Measurements from ENCODE around the gene SNX18. TPM values are rescaled to one million over a fixed set of nuclear protein-coding genes. Genes with fewer than 3 reads are reported as not detected.

Gene SNX18
- polyA plus RNA-seq, 1 of the 3 experiments (the other 2 are of a cell fraction) = 4.6 TPM

DNA sequence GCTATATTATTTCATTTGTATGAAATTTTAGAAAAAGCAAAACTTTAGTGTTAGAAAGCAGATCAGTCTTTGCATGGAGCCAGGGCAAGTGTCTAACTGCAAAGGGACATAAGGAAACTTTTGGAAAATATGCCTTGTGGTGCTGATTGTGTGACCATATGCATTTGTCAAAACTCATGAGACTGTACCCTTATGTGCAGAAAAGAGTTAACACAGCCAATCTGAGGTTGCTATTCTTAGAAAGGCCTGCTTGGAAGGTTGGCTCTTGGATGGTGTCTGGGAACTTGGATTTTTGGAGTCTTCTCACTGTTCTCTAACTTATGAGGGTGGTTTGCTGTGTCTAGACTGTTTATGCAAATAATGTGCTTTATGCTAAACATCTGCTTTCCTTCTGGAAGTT lies 76.6 kb downstream of the SNX18 start:
- Histone ChIP-seq H3K4me3 (ENCODE audit: low read depth in 2 of 2, low read length in 1 of 2) (no peak overlapping the region), H2AFZ (ENCODE audit: low read depth) (no peak overlapping the region)
- CTCF ChIA-PET = no interaction called here

DNA sequence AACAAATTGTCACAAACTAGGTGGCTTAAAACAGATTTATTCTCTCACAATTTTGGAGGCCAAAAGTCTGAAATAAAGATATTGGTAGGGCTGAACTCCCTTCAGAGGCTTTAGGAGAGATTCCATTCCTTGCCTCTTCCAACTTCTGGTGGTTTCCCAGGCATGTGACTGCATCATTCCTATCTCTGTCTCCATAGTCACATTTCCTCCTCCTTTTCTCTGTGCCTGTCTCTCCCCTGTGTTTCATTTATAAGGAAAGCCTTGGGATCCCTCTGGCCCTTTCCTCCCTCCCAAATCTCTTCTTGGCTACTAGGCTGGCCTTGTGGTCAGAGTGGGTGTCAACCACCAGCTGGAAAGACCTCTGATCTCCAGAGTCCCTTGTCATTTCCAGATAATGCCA lies 78.2 kb downstream of the SNX18 start:
- no peaks in the 10 kb centered on the region for H3F3A ChIP-seq (replicated peaks; ENCODE audit: insufficient read depth)
- H3K27ac ChIP-seq (ENCODE audit: low read depth in 2 of 2, low read length in 1 of 2) = no peak overlapping the region
- no peak for DNase-seq
- H3K9ac ChIP-seq = no peak overlapping the region
- POLR2A ChIA-PET = no interaction called here
- no peak overlapping the region for H3K4me2 ChIP-seq
- no peaks in the 10 kb centered on the region for H3K9me3 ChIP-seq
- TF ChIP-seq, protein P1, sequence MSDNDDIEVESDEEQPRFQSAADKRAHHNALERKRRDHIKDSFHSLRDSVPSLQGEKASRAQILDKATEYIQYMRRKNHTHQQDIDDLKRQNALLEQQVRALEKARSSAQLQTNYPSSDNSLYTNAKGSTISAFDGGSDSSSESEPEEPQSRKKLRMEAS (IDR thresholded peaks at IDR 0.05; ENCODE audit: low read depth) = no peak
- TF ChIP-seq MXI1 (IDR thresholded peaks at IDR 0.05; ENCODE audit: low read depth, low read length) (no peak), RFX5 (IDR thresholded peaks at IDR 0.05; ENCODE audit: low read length) (no peak), GABPA (IDR thresholded peaks at IDR 0.05; ENCODE audit: low read depth) (no peak), FOSL2 (IDR thresholded peaks at IDR 0.05; ENCODE audit: borderline replicate concordance, low read depth) (no peak), TCF12 (IDR thresholded peaks at IDR 0.05) (no peak), EZH2phosphoT487 (IDR thresholded peaks at IDR 0.05; ENCODE audit: borderline replicate concordance, low read depth) (no peak), GATA2 (CRISPR knock-in tag; IDR thresholded peaks at IDR 0.05) (no peak), POLR2AphosphoS5 (IDR thresholded peaks at IDR 0.05; ENCODE audit: low read depth, low read length) (no peak), ZBTB33 (IDR thresholded peaks at IDR 0.05; ENCODE audit: borderline replicate concordance, low read depth) (no peak), FOXJ3 (CRISPR knock-in tag; IDR thresholded peaks at IDR 0.05) (no peak), JUND (IDR thresholded peaks at IDR 0.05) (no peak)
- TF ChIP-seq, protein P2, sequence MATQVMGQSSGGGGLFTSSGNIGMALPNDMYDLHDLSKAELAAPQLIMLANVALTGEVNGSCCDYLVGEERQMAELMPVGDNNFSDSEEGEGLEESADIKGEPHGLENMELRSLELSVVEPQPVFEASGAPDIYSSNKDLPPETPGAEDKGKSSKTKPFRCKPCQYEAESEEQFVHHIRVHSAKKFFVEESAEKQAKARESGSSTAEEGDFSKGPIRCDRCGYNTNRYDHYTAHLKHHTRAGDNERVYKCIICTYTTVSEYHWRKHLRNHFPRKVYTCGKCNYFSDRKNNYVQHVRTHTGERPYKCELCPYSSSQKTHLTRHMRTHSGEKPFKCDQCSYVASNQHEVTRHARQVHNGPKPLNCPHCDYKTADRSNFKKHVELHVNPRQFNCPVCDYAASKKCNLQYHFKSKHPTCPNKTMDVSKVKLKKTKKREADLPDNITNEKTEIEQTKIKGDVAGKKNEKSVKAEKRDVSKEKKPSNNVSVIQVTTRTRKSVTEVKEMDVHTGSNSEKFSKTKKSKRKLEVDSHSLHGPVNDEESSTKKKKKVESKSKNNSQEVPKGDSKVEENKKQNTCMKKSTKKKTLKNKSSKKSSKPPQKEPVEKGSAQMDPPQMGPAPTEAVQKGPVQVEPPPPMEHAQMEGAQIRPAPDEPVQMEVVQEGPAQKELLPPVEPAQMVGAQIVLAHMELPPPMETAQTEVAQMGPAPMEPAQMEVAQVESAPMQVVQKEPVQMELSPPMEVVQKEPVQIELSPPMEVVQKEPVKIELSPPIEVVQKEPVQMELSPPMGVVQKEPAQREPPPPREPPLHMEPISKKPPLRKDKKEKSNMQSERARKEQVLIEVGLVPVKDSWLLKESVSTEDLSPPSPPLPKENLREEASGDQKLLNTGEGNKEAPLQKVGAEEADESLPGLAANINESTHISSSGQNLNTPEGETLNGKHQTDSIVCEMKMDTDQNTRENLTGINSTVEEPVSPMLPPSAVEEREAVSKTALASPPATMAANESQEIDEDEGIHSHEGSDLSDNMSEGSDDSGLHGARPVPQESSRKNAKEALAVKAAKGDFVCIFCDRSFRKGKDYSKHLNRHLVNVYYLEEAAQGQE (IDR thresholded peaks at IDR 0.05; ENCODE audit: low read depth, low read length) = no peak
- H2AFZ ChIP-seq (ENCODE audit: low read depth) = no peak overlapping the region
- CTCF ChIA-PET = interaction anchor here (1.2 kb wide), 1 partner anchor 249 kb away, joined by 4 read pairs; no protein-coding TSS in a partner anchor
- no peaks in the 10 kb centered on the region for H3K4me1 ChIP-seq (ENCODE audit: control insufficient read depth in 1 of 2, insufficient read depth in 2 of 2, low read depth in 1 of 2, low read length in 1 of 2)
- H3K9me2 ChIP-seq = no peaks in the 10 kb centered on the region
- no peaks in the 10 kb centered on the region for H3K27me3 ChIP-seq (ENCODE audit: insufficient read depth)
- no peaks in the 10 kb centered on the region for H3K79me2 ChIP-seq (ENCODE audit: insufficient read depth)
- no peak overlapping the region for H3K4me3 ChIP-seq (ENCODE audit: low read depth in 2 of 2, low read length in 1 of 2)
- H4K20me1 ChIP-seq (ENCODE audit: insufficient read depth) = no peaks in the 10 kb centered on the region
- no peaks in the 10 kb centered on the region for H3K36me3 ChIP-seq (replicated peaks in 1 of 2; ENCODE audit: control insufficient read depth in 1 of 2, insufficient read depth in 2 of 2, low read length in 1 of 2)

More for the DNA sequence above, 76.6 kb downstream of the SNX18 start:
- Histone ChIP-seq H3F3A (replicated peaks; ENCODE audit: insufficient read depth) (no peaks in the 10 kb centered on the region), H3K9me2 (no peaks in the 10 kb centered on the region), H3K9me3 (no peaks in the 10 kb centered on the region), H3K4me1 (ENCODE audit: control insufficient read depth in 1 of 2, insufficient read depth in 2 of 2, low read depth in 1 of 2, low read length in 1 of 2) (no peaks in the 10 kb centered on the region), H3K9ac (no peak overlapping the region), H3K27me3 (ENCODE audit: insufficient read depth) (no peaks in the 10 kb centered on the region), H3K4me2 (no peak overlapping the region), H4K20me1 (ENCODE audit: insufficient read depth) (no peaks in the 10 kb centered on the region), H3K79me2 (ENCODE audit: insufficient read depth) (no peaks in the 10 kb centered on the region), H3K27ac (ENCODE audit: low read depth in 2 of 2, low read length in 1 of 2) (no peak overlapping the region), H3K36me3 (replicated peaks in 1 of 2; ENCODE audit: control insufficient read depth in 1 of 2, insufficient read depth in 2 of 2, low read length in 1 of 2) (no peaks in the 10 kb centered on the region)
- TF ChIP-seq, protein P3, sequence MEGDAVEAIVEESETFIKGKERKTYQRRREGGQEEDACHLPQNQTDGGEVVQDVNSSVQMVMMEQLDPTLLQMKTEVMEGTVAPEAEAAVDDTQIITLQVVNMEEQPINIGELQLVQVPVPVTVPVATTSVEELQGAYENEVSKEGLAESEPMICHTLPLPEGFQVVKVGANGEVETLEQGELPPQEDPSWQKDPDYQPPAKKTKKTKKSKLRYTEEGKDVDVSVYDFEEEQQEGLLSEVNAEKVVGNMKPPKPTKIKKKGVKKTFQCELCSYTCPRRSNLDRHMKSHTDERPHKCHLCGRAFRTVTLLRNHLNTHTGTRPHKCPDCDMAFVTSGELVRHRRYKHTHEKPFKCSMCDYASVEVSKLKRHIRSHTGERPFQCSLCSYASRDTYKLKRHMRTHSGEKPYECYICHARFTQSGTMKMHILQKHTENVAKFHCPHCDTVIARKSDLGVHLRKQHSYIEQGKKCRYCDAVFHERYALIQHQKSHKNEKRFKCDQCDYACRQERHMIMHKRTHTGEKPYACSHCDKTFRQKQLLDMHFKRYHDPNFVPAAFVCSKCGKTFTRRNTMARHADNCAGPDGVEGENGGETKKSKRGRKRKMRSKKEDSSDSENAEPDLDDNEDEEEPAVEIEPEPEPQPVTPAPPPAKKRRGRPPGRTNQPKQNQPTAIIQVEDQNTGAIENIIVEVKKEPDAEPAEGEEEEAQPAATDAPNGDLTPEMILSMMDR (IDR thresholded peaks at IDR 0.05) = no peak
- TF ChIP-seq RFX5 (IDR thresholded peaks at IDR 0.05; ENCODE audit: low read length) = no peak
- TF ChIP-seq GATA2 (CRISPR knock-in tag; IDR thresholded peaks at IDR 0.05) = no peak
- no peak for TF ChIP-seq FOSL2 (IDR thresholded peaks at IDR 0.05; ENCODE audit: borderline replicate concordance, low read depth)
- no peak for TF ChIP-seq JUND (IDR thresholded peaks at IDR 0.05)
- TF ChIP-seq ELF1 (IDR thresholded peaks at IDR 0.05) = no peak
- no peak for DNase-seq
- POLR2A ChIA-PET = no interaction called here
